Activated naive CD8-positive, alpha-beta T cell treated with anti-CD3 and anti-CD28 coated beads, Interleukin-2, amount 50 U/mL, for 16 hours (primary cell): ENCODE results near the gene COASY.
"Not testable (repeated sequence)": the region's sequence is repeated elsewhere in the genome, so short reads cannot be mapped to it uniquely, and the experiment has no call there.

ENCODE experiments used
- DNase-seq: peaks from one replicate; pipeline ENCODE4 v3.0.0-alpha.2; 2020; ENCODE audit warnings: low read depth, low spot score

The COASY gene

GRCh38 chr17:42574463-42574862 is 12.5 kb downstream of the COASY start:
- DNase-seq: no peak

GRCh38 chr17:42577140-42577531 is 15.2 kb downstream of the COASY start:
- no peak for DNase-seq

GRCh38 chr17:42577532-42578281 is 15.8 kb downstream of the COASY start, which contains the start of gene PSMC3IP:
Gene PSMC3IP (minus strand): TSS chr17:42577729. CDS start chr17:42577686, 43 bp downstream.
- peak; percentile 84 for DNase-seq

GRCh38 chr17:42578282-42578869 is 16.4 kb downstream of the COASY start:
- peak; percentile 47 for DNase-seq

GRCh38 chr17:42579794-42580551 is 18.0 kb downstream of the COASY start:
- DNase-seq: no peak

GRCh38 chr17:42581744-42582270 is 19.9 kb downstream of the COASY start:
- DNase-seq: no peak

GRCh38 chr17:42584880-42585279 is 22.9 kb downstream of the COASY start:
- DNase-seq: no peak

- no peak for DNase-seq
Measured at GRCh38 chr17:42585353-42585752, 23.4 kb downstream of the COASY start.

- no peak for DNase-seq
Measured at GRCh38 chr17:42586514-42587230, 24.7 kb downstream of the COASY start.

GRCh38 chr17:42590886-42591285 is 28.9 kb downstream of the COASY start:
- DNase-seq: no peak

- DNase-seq: no peak
Measured at GRCh38 chr17:42591411-42591810, 29.5 kb downstream of the COASY start.

- no peak for DNase-seq
Measured at GRCh38 chr17:42596386-42596785, 34.4 kb downstream of the COASY start.

GRCh38 chr17:42598905-42599304 is 37.0 kb downstream of the COASY start:
- no peak for DNase-seq

GRCh38 chr17:42603318-42603717 is 41.4 kb downstream of the COASY start:
- DNase-seq: no peak

GRCh38 chr17:42607769-42608168 is 45.8 kb downstream of the COASY start:
- no peak for DNase-seq

GRCh38 chr17:42608305-42609181 is 46.6 kb downstream of the COASY start:
- no peak for DNase-seq

- DNase-seq: peak; percentile 95
Measured at GRCh38 chr17:42609182-42609813, 47.4 kb downstream of the COASY start, which contains the start of the genes RETREG3 and TUBG1. Gene RETREG3 (minus strand): TSS chr17:42609374. CDS start chr17:42609324, 50 bp downstream. Gene TUBG1 (plus strand): TSS chr17:42609683. CDS start chr17:42609738, 55 bp downstream.

GRCh38 chr17:42609814-42610801 is 48.2 kb downstream of the COASY start:
- not testable (repeated sequence) for DNase-seq

- no peak for DNase-seq
Measured at GRCh38 chr17:42612013-42612412, 50.1 kb downstream of the COASY start.
